Activated CD4-positive, alpha-beta T cell treated with anti-CD3 and anti-CD28 coated beads for 24 hours (primary cell): ENCODE measurements around the gene CLMP.

ENCODE experiments used
- DNase-seq, 2 donors: peaks; one replicate each; pipeline ENCODE4 v3.0.0-alpha.2; 2020; ENCODE audit warnings: low read depth in 2 of 2

CLMP gene

DNA sequence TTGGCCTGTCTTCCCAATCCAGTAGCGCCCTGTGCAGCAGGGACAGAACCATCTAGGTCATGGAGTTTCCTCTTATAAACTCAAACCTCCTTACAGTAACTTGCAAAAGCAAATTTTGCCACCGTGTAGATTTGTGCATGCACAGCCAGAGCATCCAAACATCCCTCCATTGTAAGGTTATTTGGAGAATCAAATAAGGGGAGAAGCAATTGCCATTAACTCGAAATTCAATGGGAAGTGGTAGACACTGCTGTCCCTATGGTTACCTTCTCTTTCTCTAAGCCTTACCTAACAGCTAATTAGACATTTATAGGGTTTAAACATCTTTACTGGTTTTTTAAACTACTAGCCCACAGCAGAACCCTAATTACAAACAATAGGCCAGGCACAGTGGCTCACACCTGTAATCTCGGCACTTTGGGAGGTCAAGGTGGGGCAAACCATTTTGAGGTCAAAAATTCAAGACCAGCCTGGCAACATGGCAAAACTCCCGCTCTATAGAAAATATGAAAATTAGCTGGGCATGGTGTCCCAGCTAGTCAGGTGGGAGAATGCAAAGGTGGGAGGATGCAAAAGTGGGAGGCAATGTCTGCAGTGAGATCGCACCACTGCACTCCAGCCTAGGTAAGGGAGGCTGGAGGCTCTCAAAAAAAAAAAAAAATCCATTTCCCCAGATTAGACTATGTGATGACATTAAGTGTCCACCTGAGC lies 139.7 kb downstream of the CLMP start:
- no peak for DNase-seq

DNA sequence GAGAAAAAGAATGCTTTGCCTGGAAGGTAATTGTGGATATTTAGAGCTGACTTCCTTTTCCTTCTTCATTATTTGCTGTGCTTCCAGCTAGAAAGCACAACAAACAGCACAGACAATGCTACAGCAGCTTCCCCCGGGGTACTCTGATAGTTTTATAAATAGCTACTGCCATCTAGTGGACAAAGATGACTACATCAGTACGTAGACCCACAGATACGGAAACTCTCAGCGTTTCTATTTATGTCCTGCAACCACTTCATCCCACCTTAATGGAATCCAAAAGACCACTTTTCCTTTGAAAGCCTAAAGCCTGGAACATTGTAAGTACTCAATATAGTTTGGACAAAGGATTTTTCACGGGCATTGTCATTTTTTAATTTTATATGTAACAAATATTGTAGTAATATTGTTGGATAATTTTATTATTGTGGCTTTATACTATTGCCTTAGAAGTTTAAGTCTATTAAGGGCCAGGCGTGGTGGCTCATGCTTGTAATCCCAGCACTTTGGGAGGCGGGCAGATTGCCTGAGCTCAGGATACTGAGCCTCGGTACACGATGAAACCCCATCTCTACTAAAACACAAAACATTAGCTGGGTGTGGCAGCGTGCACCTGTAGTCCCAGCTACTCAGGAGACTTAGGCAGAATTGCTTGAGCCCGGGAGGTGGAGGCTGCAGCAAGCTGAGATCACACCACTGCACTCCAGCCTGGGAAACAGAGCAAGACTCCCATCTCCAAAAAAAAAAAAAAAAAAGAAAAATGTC lies 140.6 kb downstream of the CLMP start:
- no peak for DNase-seq

DNA sequence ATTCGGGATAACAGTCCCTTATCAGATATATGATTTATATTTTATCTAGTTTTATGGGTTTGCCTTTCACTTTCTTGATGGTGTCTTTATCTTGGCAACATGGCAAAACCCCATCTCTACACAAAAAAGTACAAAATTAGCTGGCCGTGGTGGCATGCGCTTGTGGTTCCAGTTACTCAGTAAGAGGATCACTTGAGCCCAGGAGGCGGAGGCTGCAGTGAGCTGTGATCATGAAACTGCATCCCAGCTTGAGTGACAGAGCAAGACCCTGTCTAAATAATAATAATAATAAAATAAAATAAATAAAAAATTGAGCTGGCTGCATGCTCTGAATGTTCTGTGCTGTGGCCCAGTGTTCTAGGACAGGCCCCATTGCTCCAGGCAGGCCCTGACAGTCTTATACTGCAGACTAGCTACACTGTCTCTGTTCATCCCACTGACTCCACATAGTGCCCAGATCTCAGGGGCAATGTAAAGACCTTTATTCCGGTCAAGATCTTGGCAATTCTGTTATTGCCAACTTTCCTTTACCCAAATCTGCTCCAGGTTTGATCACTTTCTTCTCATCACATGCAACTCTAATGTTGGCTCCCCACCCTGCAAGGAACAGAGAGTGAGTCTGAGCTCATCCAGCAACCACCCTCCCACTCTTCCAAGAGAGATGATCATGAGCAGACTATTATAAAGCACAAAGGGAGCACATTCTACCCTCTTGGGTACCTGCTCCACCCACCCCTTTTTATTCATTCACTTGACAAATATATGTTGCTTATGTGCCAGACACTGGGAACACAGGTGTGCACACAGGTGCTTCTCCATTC lies 141.9 kb downstream of the CLMP start:
- DNase-seq, result no peak

DNA sequence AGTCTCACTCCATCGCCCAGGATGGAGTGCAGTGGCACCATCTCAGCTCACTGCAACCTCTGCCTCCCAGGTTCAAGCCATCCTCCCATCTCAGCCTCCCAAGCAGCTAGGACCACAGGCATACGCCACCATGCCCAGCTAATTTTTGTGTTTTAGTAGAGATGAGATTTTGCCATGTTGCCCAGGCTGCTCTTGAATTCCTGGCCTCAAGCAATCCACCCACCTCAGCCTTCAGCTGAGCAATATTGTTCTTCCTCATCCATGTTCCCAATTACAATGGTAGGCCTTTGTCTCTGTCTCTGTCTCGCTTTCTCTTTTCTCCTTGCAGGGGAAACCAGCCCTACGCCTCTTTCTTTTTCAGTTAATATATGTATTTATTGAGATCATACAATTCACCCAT lies 143.4 kb downstream of the CLMP start:
- no peak for DNase-seq

DNA sequence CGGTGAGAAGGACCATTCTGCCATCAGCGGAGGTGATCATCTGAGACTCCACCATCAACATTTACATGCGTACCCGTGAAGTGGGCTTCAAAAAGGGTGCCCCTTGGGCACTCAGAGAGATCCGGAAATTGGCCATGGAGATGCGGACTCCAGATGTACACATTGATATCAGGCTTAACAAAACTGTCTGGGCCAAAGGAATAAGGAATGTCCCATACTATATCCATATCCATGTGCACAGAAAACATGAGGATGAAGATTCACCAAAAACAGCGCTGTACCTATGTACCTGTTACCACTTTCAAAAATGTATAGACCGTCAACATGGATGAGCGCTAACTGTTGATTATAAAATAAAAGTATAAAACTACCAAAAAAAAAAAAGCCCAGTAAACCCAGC lies 143.9 kb downstream of the CLMP start:
- DNase-seq, result no peak

DNA sequence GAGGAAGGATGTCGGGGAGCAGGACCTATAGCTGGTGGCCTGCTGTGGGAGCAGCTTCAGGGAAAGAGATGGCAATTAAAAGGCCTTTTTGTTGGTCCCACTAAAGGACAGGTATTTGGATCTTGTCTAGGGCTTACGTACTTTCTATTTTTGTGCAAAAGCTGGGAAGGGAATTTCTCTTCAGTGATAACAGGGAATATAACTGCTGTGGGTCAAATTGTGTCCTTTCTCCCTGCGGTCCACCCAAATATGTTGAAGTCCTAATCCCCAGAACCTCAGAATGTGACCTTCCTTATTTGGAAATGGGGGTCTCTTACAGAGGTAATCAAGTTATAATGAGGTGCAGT lies 147.1 kb downstream of the CLMP start:
- no peak for DNase-seq

DNA sequence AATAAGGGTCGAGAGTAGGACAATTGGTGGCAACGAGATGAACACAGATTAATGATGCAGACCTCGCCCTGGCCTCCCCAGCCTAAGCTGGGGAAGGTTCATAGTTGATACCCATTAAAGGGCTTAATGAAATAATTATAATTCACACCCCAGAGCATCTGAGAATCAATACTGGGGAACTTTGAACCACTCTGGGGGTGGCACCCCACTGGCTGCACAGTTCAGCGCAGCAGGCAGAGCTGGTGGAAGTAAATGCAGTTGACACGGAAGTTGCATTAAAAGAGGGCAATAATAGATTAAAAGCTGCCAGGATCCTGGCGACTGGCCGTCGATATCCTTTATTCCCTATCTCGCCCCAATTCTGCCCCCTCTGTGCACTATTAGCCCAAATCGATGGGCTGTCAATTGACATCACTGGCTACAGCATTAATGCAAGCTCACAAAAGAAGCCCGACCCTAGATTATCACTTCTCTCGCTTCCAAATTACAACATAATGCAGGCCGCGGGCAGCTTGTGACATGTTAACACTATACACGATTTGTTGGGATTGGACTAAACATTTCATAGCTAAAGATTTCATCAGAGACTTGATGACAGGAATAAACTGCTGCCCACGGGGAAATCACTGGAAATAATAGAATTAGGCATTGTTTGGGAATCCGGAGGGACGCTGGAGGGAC lies 147.6 kb downstream of the CLMP start:
- DNase-seq, result no peak

DNA sequence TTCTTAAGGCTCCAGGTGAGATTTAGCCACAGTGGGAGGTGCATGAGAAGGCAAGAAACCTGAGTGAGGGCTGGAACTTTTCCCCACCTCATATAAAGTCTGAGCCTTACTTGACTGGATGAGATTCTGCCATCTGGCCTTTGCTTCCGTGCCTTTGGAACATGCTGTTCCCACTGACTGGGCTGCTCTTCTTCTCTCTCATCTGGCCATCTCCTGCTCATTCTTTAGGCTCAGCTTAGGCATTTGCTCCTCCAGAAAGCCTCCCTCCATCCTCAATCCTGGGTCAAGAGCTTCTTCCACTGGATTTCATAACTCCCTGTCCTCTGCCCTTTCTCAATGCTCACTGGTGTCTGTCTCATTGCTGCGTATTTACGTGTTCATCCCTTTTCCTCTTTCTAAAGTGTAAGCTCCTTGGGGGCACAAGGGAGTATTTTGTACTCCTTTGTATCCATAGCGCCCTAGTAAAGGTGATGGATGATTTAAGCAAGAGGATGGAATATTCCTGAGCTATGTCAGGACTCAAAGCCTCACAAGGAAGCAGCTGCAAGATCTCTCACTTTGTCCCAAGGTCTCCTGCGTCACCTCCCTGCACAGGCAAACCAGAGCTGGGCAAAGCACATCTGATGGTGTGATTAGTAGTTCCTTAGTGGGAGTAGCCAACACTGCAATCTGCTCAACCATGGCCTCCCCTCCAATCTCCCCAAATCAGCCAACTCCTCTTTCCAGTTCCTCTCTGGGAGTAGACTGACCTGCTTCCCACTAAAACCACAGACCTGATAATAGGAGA lies 148.4 kb downstream of the CLMP start:
- DNase-seq, result no peak

DNA sequence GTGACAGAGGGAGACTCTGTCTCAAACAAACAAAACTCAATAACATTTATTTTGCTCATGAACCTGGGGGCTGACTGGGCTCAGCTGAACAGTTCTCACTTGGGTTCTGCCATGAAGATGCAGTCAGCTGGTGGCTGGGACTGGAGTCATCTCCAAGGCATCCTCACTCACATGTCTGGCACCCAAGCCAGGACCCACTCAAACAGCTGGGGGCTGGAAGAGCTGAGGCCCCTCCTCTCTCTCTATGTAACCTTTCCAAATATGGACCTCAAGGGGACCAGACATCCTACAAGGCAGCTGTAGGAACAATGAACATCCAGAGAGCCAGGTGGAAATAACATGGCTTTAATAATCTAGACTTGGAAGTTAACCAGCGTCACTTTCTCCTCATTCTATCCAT lies 149.9 kb downstream of the CLMP start:
- no peak for DNase-seq

DNA sequence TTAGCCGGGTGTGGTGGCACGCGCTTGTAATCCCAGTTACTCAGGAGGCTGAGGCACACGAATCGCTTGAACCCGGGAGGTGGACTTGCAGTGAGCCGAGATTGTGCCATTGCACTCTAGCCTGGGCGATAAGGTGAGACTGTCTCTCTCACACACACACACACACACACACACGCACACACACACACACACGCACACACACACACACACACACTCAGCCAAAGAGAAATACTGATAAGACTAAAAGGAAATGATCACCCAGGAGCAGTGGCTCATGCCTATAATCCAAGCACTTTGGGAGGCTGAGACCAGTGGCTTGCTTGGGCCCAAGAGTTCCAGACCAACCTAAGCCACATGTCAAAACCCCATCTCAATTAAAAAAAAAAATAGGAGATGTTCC lies 153.9 kb downstream of the CLMP start:
- no peak for DNase-seq

DNA sequence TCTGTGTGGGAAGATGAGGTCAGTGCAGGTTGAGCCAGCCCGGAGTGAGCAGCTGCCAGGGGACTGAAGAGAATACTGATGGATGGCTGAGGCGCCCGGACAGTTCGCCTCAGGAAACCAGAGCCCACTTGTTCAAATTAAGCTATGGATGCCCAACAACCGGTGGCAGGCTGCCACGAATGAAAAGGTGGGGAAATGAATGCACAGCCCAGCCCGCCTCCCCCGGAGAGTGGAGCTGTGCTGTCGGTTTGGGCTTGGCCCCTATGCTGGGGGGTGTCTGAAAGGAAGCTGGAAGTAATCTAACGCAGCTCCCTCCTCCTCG lies 155.0 kb downstream of the CLMP start:
- no peak for DNase-seq

DNA sequence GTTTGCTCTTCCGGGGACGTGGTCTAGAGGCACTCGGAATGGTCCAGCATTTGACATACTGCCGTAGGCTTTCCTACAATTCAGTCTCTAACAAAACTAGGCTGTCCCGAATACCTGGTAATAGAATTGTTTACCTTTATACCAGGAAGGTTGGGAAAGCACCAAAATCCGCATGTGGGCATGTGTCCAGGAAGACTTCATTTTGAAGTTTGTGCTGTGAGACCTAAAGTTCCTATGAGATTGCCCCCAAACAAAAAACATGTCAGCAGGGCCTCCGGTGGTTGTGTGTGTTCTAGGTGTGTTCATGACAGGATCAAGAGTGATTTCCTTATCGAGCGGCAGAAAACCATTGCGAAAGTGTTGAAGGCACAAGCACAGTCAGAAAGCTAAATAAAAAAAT lies 159.2 kb downstream of the CLMP start:
- DNase-seq, result no peak

DNA sequence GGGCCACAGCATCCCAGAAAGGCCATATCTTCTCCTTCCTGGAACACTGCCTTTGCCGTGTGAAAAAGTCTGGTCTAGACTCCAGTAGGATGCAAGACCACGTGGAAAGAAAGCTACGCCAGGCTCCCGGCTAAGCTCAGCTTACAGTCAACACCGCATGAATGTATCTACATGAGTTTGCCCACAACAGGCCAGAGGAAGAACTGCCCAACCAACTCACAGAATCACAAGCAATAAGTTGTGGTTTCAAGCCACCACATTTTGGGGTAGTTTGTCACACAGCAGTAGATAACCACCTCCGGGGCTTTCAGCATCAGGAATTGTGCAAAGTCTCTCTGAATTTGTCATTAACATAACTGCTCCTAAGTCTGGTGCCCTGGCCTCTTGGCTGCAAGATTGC lies 160.5 kb downstream of the CLMP start:
- no peak for DNase-seq

DNA sequence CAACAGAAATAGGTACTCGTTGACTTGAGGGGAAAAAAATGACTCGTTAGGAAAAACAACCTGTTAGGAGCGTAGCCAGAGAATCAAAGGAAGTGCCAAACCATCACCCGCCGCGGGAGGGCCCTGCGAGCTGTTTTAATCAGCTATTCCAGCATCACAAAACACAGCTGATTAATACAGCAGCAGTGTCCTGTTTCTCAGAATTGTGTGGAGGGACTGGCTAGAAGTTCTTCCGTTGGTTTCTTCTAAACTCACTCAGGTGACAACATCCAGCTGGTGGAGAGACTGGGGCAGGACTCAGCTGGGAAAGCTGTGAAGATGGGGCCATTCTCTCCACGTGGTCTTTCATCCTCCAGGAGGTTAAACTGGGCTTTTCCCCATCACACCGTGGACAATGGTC lies 161.2 kb downstream of the CLMP start:
- DNase-seq, result no peak

DNA sequence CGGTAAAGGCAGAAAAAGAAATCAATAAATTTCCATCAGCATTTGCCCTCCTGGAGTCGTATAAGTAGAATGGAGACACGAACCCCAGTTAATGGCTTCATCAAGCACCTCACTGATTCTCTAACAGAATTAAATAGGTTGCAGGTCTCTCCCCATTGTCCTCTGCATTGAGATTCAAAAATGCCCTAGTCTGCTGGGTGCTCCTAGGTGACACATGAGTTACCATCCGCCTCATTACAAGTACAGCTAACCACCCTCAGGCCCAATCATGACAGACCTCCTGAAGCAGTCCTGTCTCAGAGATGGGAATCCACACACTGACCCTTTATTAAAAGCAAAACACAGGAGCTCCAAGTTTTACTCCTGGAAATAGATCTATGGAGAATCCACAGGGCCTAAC lies 164.5 kb downstream of the CLMP start:
- DNase-seq, result no peak

DNA sequence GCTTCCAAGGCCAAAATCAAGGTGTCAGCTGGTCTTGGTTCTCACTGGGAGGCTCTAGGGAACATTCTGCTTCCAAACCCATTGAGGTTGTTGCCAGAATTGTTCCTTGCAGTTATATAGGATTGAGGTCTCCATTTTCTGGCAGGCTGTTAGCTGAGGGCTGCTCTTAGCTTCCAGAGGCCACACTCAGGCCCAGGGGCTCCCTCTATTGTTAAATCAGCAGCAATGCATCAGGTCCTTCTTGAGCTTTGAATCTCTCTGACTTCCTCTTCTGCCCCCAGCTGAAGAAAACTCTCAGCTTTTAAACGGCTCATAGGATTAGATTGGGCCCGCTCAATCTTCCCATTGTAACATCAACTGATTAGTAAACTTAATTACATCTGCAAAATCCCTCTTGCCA lies 174.1 kb downstream of the CLMP start:
- DNase-seq, result peak in 1 of 2 donors; percentile 16
